Measurements from ENCODE around the gene MRPS18B.
A peak's percentile ranks its signal among the peaks of the same experiment; 100 is the strongest.

The MRPS18B gene

GRCh38 chr6:30617565-30618269 is at the start of gene MRPS18B:
TSS of gene MRPS18B (plus strand) at chr6:30617840. CDS start at chr6:30617866, 26 bp downstream.
- DNase-seq (ENCODE audit: low read depth) = peak; percentile 99

GRCh38 chr6:30568245-30568644 is 49.4 kb upstream of the MRPS18B start:
- DNase-seq (ENCODE audit: low read depth) = no peak

DNA sequence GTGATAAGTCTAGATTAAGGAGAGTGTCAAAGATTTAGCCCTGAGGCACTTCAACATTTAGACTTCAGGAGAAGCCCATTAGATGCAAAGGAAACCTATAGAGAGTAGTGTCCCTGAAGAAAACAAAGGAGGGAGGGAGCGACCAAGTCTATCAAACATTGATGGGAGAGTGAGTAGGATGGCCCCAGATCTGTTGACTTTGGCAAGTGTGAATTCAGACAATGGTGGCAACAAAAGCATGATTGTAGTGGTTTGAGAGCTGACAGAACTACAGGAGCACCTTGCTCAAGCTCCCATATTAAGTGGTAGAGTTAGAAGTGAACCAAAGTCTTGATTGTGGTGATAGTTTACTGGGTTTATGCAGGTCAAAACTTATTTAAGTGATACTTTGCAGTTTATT is 47.4 kb upstream of the MRPS18B start:
- DNase-seq (ENCODE audit: low read depth) = no peak

DNA sequence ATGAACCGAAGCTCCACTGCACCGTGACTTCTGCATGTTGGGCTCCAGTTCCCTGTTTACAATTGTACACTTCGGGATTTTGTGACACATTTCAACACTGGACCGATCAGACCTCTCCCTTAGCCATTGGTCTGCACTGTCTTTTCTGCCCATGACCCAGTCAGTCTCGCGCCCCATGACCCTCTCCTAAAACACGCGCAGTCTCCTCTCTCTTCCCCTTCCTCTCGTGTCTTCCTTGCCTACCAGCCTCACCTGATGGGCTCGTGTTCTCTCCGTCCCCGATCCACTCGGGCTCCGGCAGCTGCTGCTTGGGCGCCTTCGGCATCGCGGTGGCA is 46.9 kb upstream of the MRPS18B start:
- DNase-seq (ENCODE audit: low read depth) = no peak

DNA sequence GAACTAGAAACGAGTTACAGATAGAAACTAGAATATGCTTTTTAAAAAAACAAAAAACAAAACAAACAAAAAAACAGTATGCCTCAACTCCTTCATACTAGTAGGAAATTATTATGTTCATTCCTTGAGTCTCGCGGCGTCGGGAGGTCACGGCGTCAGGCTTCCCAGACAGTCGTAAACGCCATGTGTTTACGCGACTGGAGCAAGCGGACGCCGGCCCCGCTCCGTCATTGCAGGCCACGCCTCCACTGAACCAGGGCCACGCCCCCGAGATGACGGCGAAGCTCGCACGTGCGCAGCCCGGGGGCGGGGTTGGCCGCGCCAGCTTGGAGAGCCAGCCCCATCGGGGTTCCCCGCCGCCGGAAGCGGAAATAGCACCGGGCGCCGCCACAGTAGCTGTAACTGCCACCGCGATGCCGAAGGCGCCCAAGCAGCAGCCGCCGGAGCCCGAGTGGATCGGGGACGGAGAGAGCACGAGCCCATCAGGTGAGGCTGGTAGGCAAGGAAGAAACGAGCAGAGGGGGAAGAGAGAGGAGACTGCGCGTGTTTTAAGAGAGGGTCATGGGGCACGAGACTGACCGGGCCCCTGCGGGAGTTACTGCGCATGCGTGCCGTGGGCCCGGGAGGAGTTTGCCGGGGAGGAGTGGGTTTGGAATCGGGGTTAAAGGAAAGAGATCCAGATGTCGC is 46.4 kb upstream of the MRPS18B start, which contains the start of gene ABCF1:
ABCF1 (plus strand) TSS at position 368 of the 687 bp plus-strand sequence; CDS start at position 414, 46 bp downstream.
- peak; percentile 97 for DNase-seq (ENCODE audit: low read depth)

- no peak for DNase-seq (ENCODE audit: low read depth)
Observed at GRCh38 chr6:30571762-30572082, 45.9 kb upstream of the MRPS18B start.

GRCh38 chr6:30572148-30572547 is 45.5 kb upstream of the MRPS18B start:
- DNase-seq (ENCODE audit: low read depth) = no peak

- DNase-seq (ENCODE audit: low read depth) = no peak
Observed at GRCh38 chr6:30573113-30573512, 44.5 kb upstream of the MRPS18B start.

DNA sequence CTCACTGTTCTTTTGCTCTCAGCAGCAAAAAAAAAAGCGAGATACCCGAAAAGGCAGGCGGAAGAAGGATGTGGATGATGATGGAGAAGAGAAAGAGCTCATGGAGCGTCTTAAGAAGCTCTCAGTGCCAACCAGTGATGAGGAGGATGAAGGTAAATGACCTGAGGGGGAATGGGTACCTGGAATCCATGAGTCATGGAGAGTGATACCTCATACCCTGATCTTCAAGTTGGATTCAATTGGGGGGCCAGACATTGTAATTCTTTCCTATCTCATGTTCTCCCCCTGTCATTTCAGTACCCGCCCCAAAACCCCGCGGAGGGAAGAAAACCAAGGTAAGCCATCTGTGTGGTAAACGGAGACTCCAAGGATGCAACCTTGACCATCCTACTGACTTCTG is 39.6 kb upstream of the MRPS18B start:
- DNase-seq (ENCODE audit: low read depth) = no peak

DNA sequence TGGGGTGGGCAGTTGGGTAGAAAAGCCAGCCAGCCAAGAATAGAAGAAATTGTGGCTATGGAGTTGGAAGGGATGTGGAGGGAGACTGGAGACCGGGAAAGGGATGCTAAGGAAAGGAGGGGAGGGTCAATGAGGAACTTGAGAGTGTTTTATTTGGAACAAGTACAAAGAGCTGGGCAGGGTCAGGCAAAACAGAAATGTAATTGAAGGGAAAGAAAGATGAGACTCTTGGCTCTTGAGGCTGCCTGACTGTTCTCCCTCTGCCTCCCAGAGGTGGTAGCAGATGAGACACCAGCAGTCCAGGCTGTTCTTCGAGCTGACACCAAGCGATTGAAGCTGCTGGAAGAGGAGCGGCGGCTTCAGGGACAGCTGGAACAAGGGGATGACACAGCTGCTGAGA is 33.7 kb upstream of the MRPS18B start:
- DNase-seq (ENCODE audit: low read depth) = no peak

DNA sequence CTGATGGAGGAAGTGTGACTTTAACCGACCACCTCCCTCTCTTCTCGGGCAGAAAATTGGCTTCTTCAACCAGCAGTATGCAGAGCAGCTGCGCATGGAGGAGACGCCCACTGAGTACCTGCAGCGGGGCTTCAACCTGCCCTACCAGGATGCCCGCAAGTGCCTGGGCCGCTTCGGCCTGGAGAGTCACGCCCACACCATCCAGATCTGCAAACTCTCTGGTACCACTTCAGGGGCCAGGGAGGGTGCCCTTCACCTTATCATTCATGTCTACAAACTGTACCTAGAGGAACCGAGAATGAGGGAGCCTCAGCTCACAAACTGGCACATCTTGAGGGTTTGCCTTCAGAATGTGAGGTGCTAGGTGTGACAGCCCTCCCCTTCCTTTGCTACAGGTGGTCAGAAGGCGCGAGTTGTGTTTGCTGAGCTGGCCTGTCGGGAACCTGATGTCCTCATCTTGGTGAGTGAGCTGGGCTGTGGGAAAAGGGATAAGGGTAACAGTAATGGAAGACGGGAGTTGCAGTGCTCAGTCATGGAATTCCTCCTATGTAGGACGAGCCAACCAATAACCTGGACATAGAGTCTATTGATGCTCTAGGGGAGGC is 27.8 kb upstream of the MRPS18B start:
- DNase-seq (ENCODE audit: low read depth) = no peak

DNA sequence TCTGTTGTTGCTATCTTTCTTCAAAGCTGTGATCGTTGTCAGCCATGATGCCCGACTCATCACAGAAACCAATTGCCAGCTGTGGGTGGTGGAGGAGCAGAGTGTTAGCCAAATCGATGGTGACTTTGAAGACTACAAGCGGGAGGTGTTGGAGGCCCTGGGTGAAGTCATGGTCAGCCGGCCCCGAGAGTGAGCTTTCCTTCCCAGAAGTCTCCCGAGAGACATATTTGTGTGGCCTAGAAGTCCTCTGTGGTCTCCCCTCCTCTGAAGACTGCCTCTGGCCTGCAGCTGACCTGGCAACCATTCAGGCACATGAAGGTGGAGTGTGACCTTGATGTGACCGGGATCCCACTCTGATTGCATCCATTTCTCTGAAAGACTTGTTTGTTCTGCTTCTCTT is 27.1 kb upstream of the MRPS18B start:
- DNase-seq (ENCODE audit: low read depth) = no peak

DNA sequence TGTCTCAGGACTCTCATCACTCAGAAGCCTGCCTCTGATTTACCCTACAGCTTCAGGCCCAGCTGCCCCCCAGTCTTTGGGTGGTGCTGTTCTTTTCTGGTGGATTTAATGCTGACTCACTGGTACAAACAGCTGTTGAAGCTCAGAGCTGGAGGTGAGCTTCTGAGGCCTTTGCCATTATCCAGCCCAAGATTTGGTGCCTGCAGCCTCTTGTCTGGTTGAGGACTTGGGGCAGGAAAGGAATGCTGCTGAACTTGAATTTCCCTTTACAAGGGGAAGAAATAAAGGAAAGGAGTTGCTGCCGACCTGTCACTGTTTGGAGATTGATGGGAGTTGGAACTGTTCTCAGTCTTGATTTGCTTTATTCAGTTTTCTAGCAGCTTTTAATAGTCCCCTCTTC is 26.6 kb upstream of the MRPS18B start:
- no peak for DNase-seq (ENCODE audit: low read depth)

- no peak for DNase-seq (ENCODE audit: low read depth)
Observed at GRCh38 chr6:30592287-30592686, 25.4 kb upstream of the MRPS18B start.

DNA sequence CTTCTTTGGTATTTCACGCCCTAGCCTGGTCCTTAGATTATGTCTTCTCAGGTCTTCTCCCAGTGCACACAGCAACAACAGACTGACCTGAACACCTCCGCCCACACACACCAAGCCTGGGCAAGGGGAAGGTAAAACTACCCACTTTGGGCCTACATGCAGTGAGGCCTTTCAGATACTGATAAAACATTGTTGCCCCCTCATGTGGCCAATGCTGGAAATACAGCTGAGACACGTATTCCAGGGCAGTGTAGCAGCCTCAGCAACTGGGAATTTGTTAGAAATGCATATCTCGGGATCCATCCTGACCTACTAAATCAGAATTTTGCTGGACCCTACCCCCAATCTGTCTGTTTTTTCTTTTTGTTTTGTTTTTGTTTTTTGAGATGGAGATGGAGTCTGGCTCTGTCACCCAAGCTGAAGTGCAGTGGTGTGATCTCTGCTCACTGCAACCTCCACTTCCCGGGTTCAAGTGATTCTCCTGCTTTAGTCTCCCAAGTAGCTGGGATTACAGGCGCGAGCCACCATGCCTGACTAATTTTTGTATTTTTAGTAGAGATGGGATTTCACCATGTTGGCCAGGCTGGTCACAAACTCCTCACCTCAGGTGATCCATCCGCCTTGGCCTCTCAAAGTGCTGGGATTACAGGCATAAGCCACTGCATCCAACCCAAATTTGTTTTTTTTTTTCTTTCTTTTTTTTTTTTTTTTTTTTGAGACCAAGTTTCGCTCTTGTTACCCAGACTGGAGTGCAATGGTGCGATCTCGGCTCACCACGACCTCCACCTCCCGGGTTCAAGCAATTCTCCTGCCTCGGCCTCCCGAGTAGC is 20.1 kb upstream of the MRPS18B start:
- peak; percentile 64 for DNase-seq (ENCODE audit: low read depth)

DNA sequence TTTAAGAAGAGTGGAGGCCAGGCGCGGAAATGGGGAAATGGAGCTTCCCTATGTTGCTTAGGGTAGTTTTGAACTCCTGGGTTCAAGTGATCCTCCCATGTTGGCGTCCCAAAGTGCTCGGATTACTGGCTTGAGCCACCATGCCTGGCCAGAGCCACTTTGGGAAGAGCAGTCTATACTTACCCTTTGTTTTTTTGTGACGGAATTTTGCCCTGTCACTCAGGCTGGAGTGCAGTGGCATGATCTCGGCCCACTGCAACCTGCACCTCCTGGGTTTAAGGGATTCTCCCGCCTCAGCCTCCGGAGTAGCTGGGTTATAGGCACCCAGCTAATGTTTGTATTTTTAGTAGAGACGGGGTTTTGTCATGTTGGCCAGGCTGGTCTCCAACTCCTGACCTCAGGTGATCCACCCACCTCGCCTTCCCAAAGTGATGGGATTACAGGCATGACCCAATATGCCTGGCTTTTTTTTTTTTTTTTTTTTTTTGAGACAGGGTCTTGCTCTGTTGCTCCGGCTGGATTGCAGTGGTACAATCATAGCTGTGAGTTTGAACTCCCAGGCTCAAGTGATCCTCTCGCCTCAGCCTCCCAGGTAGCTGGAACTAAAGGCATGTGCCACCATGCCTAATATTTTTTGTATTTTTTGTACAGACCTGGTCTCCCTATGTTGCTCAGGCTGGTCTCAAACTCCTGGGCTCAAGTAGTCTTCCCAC is 18.6 kb upstream of the MRPS18B start:
- no peak for DNase-seq (ENCODE audit: low read depth)

DNA sequence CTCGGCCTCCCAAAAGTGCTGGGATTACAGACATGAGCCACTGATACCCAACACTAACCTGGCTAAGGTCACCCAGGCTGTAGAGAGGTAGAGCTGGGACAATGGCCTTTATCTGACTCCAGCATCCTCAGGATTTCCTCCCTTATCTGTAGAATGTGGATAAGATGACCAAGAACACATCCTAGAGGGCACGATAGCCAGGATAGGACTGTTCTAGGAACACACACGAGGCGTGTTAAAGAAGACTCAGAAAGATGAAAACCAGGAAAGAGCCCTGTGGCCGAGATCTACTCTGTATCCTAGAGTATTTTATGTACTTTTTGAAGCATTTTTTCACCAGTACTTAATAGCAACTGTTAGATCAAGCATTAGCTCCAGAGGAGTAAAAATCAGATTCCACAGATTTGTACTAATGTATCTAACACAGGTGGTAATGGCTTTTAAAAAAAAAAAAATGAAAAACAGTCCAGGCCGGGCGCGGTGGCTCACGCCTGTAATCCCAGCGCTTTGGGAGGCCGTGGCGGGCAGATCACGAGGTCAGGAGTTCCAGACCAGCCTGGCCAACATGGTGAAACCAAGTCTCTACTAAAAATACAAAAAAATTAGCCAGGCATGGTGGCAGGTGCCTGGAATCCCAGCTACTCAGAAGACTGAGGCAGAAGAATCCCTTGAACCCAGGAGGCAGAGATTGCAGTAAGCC is 17.9 kb upstream of the MRPS18B start:
- no peak for DNase-seq (ENCODE audit: low read depth)

DNA sequence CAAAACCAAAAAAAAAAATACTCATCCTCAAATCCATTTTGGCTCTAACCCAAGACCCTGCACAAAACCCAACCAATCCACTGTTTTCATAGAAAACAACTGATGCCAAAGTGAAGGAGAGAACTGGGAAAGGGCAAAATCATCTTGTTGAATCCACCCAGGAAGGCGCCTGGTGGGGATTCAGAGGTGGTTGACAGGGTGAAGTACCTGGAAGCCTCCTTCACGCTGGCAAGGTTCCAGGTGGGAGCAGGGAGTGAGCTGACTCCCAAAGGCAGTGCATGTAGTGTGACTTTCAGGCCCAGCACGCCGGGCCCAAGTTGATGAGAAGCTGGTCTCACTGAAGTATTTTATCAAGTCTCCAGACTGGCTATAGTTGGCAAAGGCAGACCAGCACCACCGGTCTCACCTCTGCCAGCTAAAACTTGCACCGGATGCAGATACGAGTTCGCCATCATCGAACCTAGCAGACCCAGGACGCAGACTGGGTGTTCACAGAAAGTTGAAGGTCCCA is 17.1 kb upstream of the MRPS18B start:
- DNase-seq (ENCODE audit: low read depth) = no peak

DNA sequence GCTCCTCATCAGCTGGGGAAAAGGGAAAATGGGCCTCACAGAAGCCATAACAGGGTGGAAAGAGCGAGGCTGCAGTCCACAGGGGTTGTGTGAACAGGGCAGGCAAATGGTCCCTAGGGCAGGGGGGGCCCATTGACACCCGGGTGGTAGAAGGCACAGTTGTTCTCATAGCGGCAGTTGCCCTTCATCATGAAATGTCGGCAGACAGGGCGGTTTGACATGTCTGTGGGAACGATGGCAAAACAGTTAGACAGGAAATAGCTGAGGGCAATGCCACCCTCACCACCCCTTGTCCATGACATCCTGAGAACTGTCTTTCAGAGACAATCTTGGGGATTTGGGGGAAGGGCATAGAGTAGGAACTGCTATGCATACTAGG is 16.2 kb upstream of the MRPS18B start:
- no peak for DNase-seq (ENCODE audit: low read depth)

- no peak for DNase-seq (ENCODE audit: low read depth)
Observed at GRCh38 chr6:30601815-30602641, 15.6 kb upstream of the MRPS18B start.
